Measurements from ENCODE around the gene CEBPG. TPM values are rescaled to one million over a fixed set of nuclear protein-coding genes. Genes with fewer than 3 reads are reported as not detected.

CEBPG gene
- total RNA-seq, 1 donor from 2014 or later: 19.5 TPM

- no peak for DNase-seq (ENCODE audit: low spot score in 2 of 2, unreplicated experiment in 2 of 2)
- H3K4me1 Mint-ChIP-seq: peaks cover 2% of the 10 kb centered on the region
- no peaks in the 10 kb centered on the region for H3K36me3 Mint-ChIP-seq
- peaks cover 59% of the 10 kb centered on the region for H3K27me3 Mint-ChIP-seq (ENCODE audit: low read depth)
- no peak for TF ChIP-seq CTCF (IDR thresholded peaks at IDR 0.05; ENCODE audit: unreplicated experiment)
- no peak overlapping the region for H3K4me3 Mint-ChIP-seq
- peaks cover 3% of the 10 kb centered on the region for H3K9me3 Mint-ChIP-seq
- no peak overlapping the region for H3K27ac Mint-ChIP-seq
Measured at GRCh38 chr19:33339016-33339984, 34.2 kb upstream of the CEBPG start.

- peaks cover 74% of the 10 kb centered on the region for H3K27me3 Mint-ChIP-seq (ENCODE audit: low read depth)
- H3K27ac Mint-ChIP-seq: no peak overlapping the region
- no peak for TF ChIP-seq CTCF (IDR thresholded peaks at IDR 0.05; ENCODE audit: unreplicated experiment)
- DNase-seq (ENCODE audit: low spot score in 2 of 2, unreplicated experiment in 2 of 2): no peak
- H3K36me3 Mint-ChIP-seq: no peaks in the 10 kb centered on the region
- peaks cover 3% of the 10 kb centered on the region for H3K9me3 Mint-ChIP-seq
- no peak overlapping the region for H3K4me3 Mint-ChIP-seq
- H3K4me1 Mint-ChIP-seq: peaks cover 4% of the 10 kb centered on the region
Measured at GRCh38 chr19:33340991-33341390, 32.5 kb upstream of the CEBPG start.

DNA sequence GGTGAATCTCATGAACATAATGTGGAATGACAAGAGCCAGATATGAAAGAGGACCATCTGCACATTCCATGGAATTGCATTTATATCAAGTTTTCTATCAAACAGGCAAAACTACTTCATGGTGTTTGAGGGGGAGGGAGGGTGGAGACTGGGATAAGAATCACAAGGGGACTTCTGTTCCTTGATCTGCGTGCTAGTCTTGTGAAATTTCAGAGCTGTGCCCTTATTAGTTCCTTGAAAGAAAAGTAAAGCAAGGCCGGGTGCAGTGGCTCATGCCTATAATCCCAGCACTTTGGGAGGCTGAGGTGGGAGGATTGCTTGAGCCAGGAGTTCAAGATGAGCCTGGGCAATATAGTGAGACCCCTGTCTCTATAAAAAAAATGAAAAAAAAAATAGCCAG, 30.2 kb upstream of the CEBPG start:
- TF ChIP-seq CTCF (IDR thresholded peaks at IDR 0.05; ENCODE audit: unreplicated experiment): no peak
- Mint-ChIP-seq H3K27ac (no peak overlapping the region), H3K36me3 (no peaks in the 10 kb centered on the region), H3K9me3 (no peaks in the 10 kb centered on the region), H3K4me3 (no peak overlapping the region), H3K27me3 (ENCODE audit: low read depth) (peaks cover 84% of the 10 kb centered on the region), H3K4me1 (peaks cover 4% of the 10 kb centered on the region)
- no peak for DNase-seq (ENCODE audit: low spot score in 2 of 2, unreplicated experiment in 2 of 2)

- Mint-ChIP-seq H3K4me1 (peaks cover 4% of the 10 kb centered on the region), H3K27me3 (ENCODE audit: low read depth) (peaks cover 82% of the 10 kb centered on the region), H3K4me3 (no peak overlapping the region), H3K27ac (no peak overlapping the region), H3K9me3 (no peaks in the 10 kb centered on the region), H3K36me3 (no peaks in the 10 kb centered on the region)
- TF ChIP-seq CTCF (IDR thresholded peaks at IDR 0.05; ENCODE audit: unreplicated experiment): no peak
- DNase-seq (ENCODE audit: low spot score in 2 of 2, unreplicated experiment in 2 of 2): no peak
Measured at GRCh38 chr19:33343859-33344572, 29.5 kb upstream of the CEBPG start.

- Mint-ChIP-seq H3K27ac (no peak overlapping the region), H3K4me1 (peaks cover 4% of the 10 kb centered on the region), H3K4me3 (no peak overlapping the region), H3K9me3 (no peaks in the 10 kb centered on the region), H3K36me3 (no peaks in the 10 kb centered on the region), H3K27me3 (ENCODE audit: low read depth) (peaks cover 76% of the 10 kb centered on the region)
- DNase-seq (ENCODE audit: low spot score in 2 of 2, unreplicated experiment in 2 of 2): no peak
- no peak for TF ChIP-seq CTCF (IDR thresholded peaks at IDR 0.05; ENCODE audit: unreplicated experiment)
Measured at GRCh38 chr19:33344573-33344925, 29.0 kb upstream of the CEBPG start.
